Stimulated activated naive B cell treated with anti-CD40 and anti-IgM and Interleukin-4, amounts not matched to agents 10 μg/mL and 1 μg/mL and 100 μg/mL, for 72 hours (primary cell): ENCODE results near the gene ABLIM2.

Source experiments
- ATAC-seq, 2 donors: fragments of 150-1000 bp; cut with Tn5 transposase; replicated peaks; 2 replicates each; pipeline ENCODE4 v1.10.0; 2021; ENCODE audit warnings: moderate library complexity in 1 of 2
- DNase-seq: peaks from one replicate; pipeline ENCODE4 v3.0.0; 2021
- H3K27ac Mint-ChIP-seq: one replicate; pipeline ENCODE4 v1.8.0; 2022; ENCODE audit warnings: mild to moderate bottlenecking, mixed read lengths
- H3K27me3 Mint-ChIP-seq, 2 donors: one replicate each; pipeline ENCODE4 v1.8.0; 2022; ENCODE audit warnings: mixed read lengths in 2 of 2
- H3K36me3 Mint-ChIP-seq, 2 donors: one replicate each; pipeline ENCODE4 v1.8.0; 2022; ENCODE audit warnings: mixed read lengths in 2 of 2, mild to moderate bottlenecking in 1 of 2
- H3K4me1 Mint-ChIP-seq, 2 donors: one replicate each; pipeline ENCODE4 v1.8.0; 2022; ENCODE audit warnings: mixed read lengths in 2 of 2, mild to moderate bottlenecking in 1 of 2
- H3K4me3 Mint-ChIP-seq, 2 donors: one replicate each; pipeline ENCODE4 v1.8.0; 2022; ENCODE audit warnings: mild to moderate bottlenecking in 2 of 2, mixed read lengths in 2 of 2, moderate library complexity in 1 of 2
- H3K9me3 Mint-ChIP-seq, 2 donors: one replicate each; pipeline ENCODE4 v1.8.0; 2022; ENCODE audit warnings: mixed read lengths in 2 of 2, mild to moderate bottlenecking in 1 of 2

Gene ABLIM2

GRCh38 chr4:8105306-8106100, 53.1 kb downstream of the ABLIM2 start:
- no peak for ATAC-seq
- no peak overlapping the region for H3K4me3 Mint-ChIP-seq
- H3K27me3 Mint-ChIP-seq = peaks cover 9 to 11% of the 10 kb centered on the region in 2 donors
- H3K36me3 Mint-ChIP-seq = peaks cover 16 to 17% of the 10 kb centered on the region in 2 donors
- peaks cover 4% of the 10 kb centered on the region in 2 donors for H3K9me3 Mint-ChIP-seq
- peaks cover 0 to 5% of the 10 kb centered on the region in 2 donors for H3K4me1 Mint-ChIP-seq
- no peak overlapping the region for H3K27ac Mint-ChIP-seq
- DNase-seq = no peak

GRCh38 chr4:8104491-8105305, 53.9 kb downstream of the ABLIM2 start:
- Mint-ChIP-seq H3K27ac (no peak overlapping the region), H3K27me3 (peaks cover 9 to 11% of the 10 kb centered on the region in 2 donors), H3K9me3 (peaks cover 4% of the 10 kb centered on the region in 2 donors), H3K4me3 (no peak overlapping the region), H3K36me3 (peaks cover 17 to 19% of the 10 kb centered on the region in 2 donors), H3K4me1 (no peaks in the 10 kb centered on the region)
- DNase-seq = no peak
- ATAC-seq = no peak

GRCh38 chr4:8103421-8104390, 54.9 kb downstream of the ABLIM2 start:
- Mint-ChIP-seq H3K4me3 (no peak overlapping the region), H3K36me3 (peaks cover 14 to 19% of the 10 kb centered on the region in 2 donors), H3K27ac (no peak overlapping the region), H3K27me3 (peaks cover 5 to 9% of the 10 kb centered on the region in 2 donors), H3K9me3 (peaks cover 4% of the 10 kb centered on the region in 2 donors), H3K4me1 (no peaks in the 10 kb centered on the region)
- no peak for DNase-seq
- no peak for ATAC-seq

- Mint-ChIP-seq H3K36me3 (peaks cover 14 to 21% of the 10 kb centered on the region in 2 donors), H3K4me3 (no peak overlapping the region), H3K9me3 (peaks cover 4% of the 10 kb centered on the region in 2 donors), H3K27ac (no peak overlapping the region), H3K4me1 (no peaks in the 10 kb centered on the region), H3K27me3 (peaks cover 3 to 9% of the 10 kb centered on the region in 2 donors)
- ATAC-seq = no peak
- DNase-seq = no peak
Measured at GRCh38 chr4:8102831-8103230, 55.8 kb downstream of the ABLIM2 start.

- H3K36me3 Mint-ChIP-seq = peaks cover 16 to 24% of the 10 kb centered on the region in 2 donors
- H3K27ac Mint-ChIP-seq = no peak overlapping the region
- H3K4me3 Mint-ChIP-seq = no peak overlapping the region
- ATAC-seq = no peak
- no peak for DNase-seq
- peaks cover 1 to 3% of the 10 kb centered on the region in 2 donors for H3K27me3 Mint-ChIP-seq
- H3K9me3 Mint-ChIP-seq = peaks cover 4% of the 10 kb centered on the region in 2 donors
- no peaks in the 10 kb centered on the region for H3K4me1 Mint-ChIP-seq
Measured at GRCh38 chr4:8102076-8102355, 56.6 kb downstream of the ABLIM2 start.

- Mint-ChIP-seq H3K4me3 (no peak overlapping the region), H3K9me3 (peaks cover 4% of the 10 kb centered on the region in 2 donors), H3K27ac (no peak overlapping the region), H3K4me1 (no peaks in the 10 kb centered on the region), H3K36me3 (peaks cover 21 to 24% of the 10 kb centered on the region in 2 donors), H3K27me3 (peaks cover 0 to 3% of the 10 kb centered on the region in 2 donors)
- DNase-seq (no peak), ATAC-seq (no peak)
Measured at GRCh38 chr4:8101213-8102075, 57.2 kb downstream of the ABLIM2 start.

- Mint-ChIP-seq H3K36me3 (peaks cover 26 to 30% of the 10 kb centered on the region in 2 donors), H3K27me3 (peaks cover 0 to 3% of the 10 kb centered on the region in 2 donors), H3K4me3 (no peak overlapping the region), H3K4me1 (peaks cover under 1 to 1% of the 10 kb centered on the region in 2 donors), H3K9me3 (peaks cover 6 to 12% of the 10 kb centered on the region in 2 donors), H3K27ac (no peak overlapping the region)
- no peak for ATAC-seq
- no peak for DNase-seq
Measured at GRCh38 chr4:8099981-8100464, 58.6 kb downstream of the ABLIM2 start.

- Mint-ChIP-seq H3K9me3 (peaks cover 16 to 25% of the 10 kb centered on the region in 2 donors), H3K27me3 (peaks cover 0 to 3% of the 10 kb centered on the region in 2 donors), H3K36me3 (peaks cover 35 to 38% of the 10 kb centered on the region in 2 donors), H3K27ac (no peak overlapping the region), H3K4me1 (peaks cover 2 to 4% of the 10 kb centered on the region in 2 donors), H3K4me3 (no peak overlapping the region)
- no peak for DNase-seq
- no peak for ATAC-seq
Measured at GRCh38 chr4:8098506-8098905, 60.1 kb downstream of the ABLIM2 start.

GRCh38 chr4:8097721-8098345, 60.8 kb downstream of the ABLIM2 start:
- Mint-ChIP-seq H3K36me3 (peaks cover 36 to 38% of the 10 kb centered on the region in 2 donors), H3K9me3 (peaks cover 17 to 26% of the 10 kb centered on the region in 2 donors), H3K4me3 (no peak overlapping the region), H3K27me3 (peaks cover 0 to 3% of the 10 kb centered on the region in 2 donors), H3K4me1 (peaks cover 2 to 4% of the 10 kb centered on the region in 2 donors), H3K27ac (no peak overlapping the region)
- DNase-seq (no peak), ATAC-seq (no peak)

- no peak for DNase-seq
- Mint-ChIP-seq H3K9me3 (peaks cover 17 to 23% of the 10 kb centered on the region in 2 donors), H3K36me3 (peaks cover 35 to 36% of the 10 kb centered on the region in 2 donors), H3K4me3 (no peak overlapping the region), H3K4me1 (peaks cover 2 to 4% of the 10 kb centered on the region in 2 donors), H3K27ac (no peak overlapping the region), H3K27me3 (no peaks in the 10 kb centered on the region)
- ATAC-seq = no peak
Measured at GRCh38 chr4:8097141-8097541, 61.5 kb downstream of the ABLIM2 start.

- Mint-ChIP-seq H3K9me3 (peaks cover 17 to 23% of the 10 kb centered on the region in 2 donors), H3K4me3 (no peak overlapping the region), H3K36me3 (peaks cover 35% of the 10 kb centered on the region in 2 donors), H3K4me1 (peaks cover 2 to 4% of the 10 kb centered on the region in 2 donors), H3K27me3 (no peaks in the 10 kb centered on the region), H3K27ac (no peak overlapping the region)
- DNase-seq (no peak), ATAC-seq (no peak)
Measured at GRCh38 chr4:8096690-8097061, 61.9 kb downstream of the ABLIM2 start.

GRCh38 chr4:8095956-8096689, 62.5 kb downstream of the ABLIM2 start:
- no peak for ATAC-seq
- no peak for DNase-seq
- Mint-ChIP-seq H3K4me3 (no peak overlapping the region), H3K27me3 (no peaks in the 10 kb centered on the region), H3K27ac (no peak overlapping the region), H3K4me1 (peaks cover 2 to 4% of the 10 kb centered on the region in 2 donors), H3K36me3 (peaks cover 35% of the 10 kb centered on the region in 2 donors), H3K9me3 (peaks cover 17 to 23% of the 10 kb centered on the region in 2 donors)
